ENCODE measurements around the gene MTCL1.

DNA sequence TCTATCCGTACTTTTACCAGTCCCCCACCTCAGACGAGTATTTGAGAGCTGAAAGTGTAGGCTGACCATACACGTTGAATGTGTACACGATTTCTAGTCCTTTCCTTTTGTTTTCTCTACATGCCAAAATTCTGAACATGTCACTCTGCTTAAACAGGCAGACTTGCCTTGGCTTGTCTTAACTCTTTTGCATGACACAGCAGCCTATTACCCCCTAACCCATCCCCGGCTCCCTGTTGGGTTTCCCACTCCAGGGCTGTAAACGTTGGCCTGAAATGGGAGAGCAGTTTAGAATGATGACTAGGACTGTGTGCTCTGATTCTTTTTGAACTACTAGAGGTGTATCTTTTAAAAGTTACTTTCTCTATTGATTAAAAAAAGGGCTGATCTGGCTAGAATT lies 19.1 kb downstream of the MTCL1 start:
- TF ChIP-seq, protein P1, sequence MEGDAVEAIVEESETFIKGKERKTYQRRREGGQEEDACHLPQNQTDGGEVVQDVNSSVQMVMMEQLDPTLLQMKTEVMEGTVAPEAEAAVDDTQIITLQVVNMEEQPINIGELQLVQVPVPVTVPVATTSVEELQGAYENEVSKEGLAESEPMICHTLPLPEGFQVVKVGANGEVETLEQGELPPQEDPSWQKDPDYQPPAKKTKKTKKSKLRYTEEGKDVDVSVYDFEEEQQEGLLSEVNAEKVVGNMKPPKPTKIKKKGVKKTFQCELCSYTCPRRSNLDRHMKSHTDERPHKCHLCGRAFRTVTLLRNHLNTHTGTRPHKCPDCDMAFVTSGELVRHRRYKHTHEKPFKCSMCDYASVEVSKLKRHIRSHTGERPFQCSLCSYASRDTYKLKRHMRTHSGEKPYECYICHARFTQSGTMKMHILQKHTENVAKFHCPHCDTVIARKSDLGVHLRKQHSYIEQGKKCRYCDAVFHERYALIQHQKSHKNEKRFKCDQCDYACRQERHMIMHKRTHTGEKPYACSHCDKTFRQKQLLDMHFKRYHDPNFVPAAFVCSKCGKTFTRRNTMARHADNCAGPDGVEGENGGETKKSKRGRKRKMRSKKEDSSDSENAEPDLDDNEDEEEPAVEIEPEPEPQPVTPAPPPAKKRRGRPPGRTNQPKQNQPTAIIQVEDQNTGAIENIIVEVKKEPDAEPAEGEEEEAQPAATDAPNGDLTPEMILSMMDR (IDR thresholded peaks at IDR 0.05; ENCODE audit: borderline replicate concordance, extremely low read depth, low read length, poor library complexity, severe bottlenecking) = no peak
- TF ChIP-seq EZH2 (IDR thresholded peaks at IDR 0.05; ENCODE audit: borderline replicate concordance, low read depth, low read length, severe bottlenecking) = no peak
